HG03108 (cell line): ENCODE results near the gene FGD2.
"Not testable (repeated sequence)": the region's sequence is repeated elsewhere in the genome, so short reads cannot be mapped to it uniquely, and the experiment has no call there.

ENCODE experiments used
- ATAC-seq: cut with Tn5 transposase; IDR thresholded peaks from one replicate; pipeline ENCODE4 v1.9.1; 2021; ENCODE audit warnings: moderate library complexity; ENCODE audit not compliant: unreplicated experiment

The FGD2 gene

DNA sequence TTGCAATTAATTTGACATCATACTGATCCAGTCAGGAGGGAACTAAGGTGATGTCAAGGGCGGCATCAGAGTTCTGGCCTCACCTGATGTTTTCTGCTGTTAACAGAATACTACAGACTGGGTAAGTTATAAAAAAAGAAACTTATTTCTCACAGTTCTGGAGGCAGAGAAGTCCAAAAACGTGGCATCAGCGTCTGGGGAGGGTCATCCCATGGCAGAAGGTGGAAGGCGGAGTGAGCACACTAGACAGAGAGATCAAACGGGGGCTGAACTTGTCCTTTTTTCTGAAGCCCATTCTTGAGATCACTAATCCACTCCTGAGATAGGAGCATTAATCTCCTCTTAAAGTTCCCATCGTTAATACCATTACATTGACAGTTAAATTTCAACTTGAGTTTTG is 16.2 kb upstream of the FGD2 start:
- no peak for ATAC-seq

GRCh38 chr6:36990401-36990800 is 15.1 kb upstream of the FGD2 start:
- ATAC-seq, result not testable (repeated sequence)

GRCh38 chr6:36997811-36998722 is 7.4 kb upstream of the FGD2 start:
- ATAC-seq, result no peak

DNA sequence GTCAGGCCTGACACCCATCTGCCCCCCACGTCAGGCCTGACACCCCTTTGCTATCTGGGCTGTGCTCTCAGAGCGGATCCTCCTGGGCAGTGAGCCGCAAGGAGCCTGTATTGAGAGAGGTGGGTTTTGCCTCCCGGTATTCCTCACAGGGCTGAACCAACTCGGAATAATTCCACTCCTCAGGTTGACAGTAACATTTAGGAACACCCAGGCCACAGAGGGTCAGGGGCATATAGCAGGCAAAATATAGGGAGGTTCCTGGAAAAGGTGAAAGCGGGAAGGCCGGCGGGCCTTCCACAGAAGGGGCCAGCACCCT is 6.8 kb upstream of the FGD2 start:
- no peak for ATAC-seq

DNA sequence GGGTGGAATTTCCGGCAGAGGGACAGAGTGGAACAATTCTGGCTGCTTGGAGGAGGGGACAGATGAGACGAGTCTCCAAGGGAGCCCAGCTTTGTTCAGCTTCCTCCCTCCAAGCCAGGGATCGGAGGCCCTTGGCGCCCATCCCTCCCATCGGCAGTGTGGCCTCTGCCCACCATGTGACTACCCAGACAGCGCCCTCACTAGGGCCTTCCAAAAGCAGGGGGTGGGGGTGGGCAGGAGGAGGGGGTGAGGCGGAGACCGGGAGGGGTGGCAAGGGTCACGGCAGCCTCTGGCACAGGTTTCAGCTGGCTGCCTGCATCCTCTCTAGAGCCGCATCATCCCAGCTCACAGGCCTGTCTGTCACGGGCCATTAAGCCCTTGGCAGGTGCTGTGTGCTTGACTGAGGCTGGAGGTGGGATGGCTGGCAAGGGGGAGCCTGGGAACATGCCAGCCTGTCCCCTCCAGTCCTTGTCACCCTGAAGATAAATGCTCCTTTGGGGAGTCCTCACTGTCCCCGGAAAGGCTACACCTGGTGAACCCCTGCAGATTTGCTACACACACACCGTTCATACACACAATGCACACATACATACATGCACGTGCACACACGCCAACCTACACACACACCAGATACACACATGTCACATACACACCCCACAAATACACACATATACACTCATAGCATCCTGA is 6.2 kb upstream of the FGD2 start:
- no peak for ATAC-seq

- ATAC-seq, result no peak
Measured at GRCh38 chr6:36999751-37000125, 5.7 kb upstream of the FGD2 start.

DNA sequence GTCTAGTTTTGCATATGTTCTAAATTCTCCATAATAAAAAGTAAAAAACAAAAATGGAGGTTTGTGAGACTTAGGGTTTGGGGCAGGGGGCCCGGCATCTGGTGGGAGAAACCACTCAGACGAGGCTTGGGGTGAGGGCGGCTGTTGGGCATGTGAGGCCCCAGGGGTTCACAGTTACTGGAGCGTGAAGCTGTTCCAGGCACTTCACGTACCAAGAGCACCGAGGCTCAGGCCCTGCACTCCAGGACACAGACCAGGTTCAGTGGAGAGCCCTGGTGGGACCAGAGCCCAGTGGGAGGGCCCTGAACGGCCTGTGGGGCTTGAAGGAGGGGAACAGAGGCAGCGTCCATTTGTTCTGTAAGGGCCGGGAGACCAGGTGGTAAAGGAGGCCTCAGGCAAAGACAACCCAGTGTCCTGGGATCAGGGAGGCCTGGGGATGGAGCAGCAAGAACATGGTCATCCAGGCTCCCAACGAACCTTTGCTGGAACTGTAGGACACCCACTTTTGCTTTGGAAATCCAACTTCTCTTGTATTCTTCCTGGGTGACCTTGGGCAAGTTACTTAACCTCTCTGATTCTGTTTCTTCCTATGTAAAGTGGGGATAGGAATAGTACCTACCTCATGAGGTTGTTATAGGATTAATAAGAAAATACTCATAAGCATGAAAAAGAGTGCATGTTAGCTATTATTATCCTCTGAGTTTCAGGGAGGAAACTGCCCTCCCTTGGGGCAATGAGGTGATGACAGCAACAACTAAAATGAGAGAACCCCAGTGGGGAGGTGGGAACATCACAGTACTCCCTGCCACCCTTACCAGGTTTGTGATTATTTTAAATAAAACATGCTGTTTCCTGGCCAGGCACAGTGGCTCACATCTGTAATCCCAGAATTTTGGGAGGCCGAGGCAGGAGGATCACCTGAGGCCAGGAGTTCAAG is 1.1 kb upstream of the FGD2 start:
- peak; percentile 36 for ATAC-seq

DNA sequence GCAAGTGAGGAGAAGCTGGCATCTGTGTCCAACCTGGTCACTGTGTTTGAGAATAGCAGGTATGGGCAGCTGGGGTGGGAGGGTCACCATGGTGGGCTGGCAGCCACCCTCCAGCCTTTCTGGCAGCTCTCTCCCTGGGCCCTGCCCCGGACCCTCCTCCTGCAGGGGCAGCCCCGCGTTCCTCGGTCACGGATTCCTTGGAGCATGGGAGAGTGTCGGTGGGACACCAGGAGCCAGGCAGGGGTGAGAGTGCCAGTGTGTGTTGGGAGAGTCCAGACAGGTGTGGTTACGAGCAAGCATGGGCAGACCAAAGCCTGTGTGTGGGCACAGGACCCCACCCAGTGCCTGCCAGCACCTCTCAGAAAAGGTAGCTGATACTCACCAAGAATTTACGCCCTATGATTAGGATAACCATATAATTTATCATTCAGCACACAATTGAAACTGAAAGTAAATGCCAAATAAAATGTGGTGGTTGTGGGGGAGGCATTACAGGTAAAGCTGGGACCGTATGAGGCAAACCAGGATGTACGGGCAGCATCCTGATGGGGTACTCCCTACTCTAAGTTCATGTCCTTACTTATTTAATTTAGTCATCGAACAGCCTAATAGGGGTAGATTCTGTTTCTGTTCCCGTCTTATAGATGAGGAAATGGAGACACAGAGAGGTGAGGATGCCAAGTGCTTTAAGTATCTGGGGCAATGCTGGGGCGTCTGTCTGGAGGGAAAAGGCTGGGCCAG is 542 bp downstream of the FGD2 start:
- no peak for ATAC-seq

DNA sequence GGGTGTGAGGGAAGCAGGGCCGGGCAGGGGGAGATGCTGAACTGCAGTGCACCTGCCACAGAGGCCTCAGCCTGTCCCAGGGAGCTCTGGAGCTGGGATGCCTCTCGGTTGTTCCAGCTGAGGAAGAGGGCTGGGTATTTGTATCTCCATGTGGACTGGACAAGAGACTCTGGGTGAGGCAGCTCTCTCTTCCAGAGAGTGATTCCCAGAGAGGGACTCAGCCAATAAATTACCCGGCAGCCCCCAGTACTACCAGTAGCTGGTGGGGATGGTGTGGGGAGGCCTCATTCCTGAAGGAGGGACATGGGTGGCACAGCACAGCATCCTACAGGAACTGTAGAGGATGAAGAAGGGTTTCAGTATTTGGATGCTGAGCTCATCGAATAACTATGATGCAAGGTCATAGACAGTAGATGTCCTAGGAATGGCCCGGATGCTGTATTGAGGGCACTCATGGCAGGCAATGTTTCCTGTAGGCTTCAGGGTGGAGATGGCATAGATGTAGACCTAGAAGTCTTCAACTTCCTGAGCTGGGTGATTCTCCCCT is 1.4 kb downstream of the FGD2 start:
- no peak for ATAC-seq

DNA sequence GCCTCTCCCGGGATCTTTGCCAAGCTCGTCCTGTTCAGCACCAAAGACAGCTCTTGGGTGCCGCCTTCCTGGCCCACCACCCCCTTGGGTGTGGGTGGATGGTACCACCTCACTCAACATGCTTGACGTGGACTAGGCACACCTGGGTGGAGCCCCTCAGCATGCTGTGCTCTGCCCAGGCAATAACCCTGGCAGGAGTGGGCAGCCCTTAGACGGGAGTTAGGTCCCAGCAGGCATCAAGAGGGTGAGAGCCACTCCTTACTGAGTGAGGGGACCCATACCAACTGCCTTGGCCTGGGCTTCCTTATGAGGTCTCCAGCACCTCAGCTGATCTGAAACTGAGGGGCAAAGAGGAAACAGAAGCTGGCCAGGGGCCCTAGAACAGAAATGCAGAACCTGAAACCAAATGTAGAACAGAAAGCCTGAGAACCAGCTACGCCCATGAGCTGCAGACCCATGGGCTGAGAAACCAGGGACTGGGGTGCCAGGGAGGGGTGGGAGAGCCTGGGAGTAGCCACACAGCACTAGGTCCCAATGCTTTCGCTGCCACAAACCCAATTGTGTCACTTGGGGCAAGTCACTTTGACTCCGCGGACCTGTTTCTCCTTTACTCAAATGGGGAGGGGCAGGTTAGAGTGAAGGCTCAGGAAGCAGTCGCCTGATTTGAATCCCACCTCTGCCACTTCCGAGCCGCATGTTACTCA is 2.0 kb downstream of the FGD2 start:
- peak; percentile 30 for ATAC-seq

DNA sequence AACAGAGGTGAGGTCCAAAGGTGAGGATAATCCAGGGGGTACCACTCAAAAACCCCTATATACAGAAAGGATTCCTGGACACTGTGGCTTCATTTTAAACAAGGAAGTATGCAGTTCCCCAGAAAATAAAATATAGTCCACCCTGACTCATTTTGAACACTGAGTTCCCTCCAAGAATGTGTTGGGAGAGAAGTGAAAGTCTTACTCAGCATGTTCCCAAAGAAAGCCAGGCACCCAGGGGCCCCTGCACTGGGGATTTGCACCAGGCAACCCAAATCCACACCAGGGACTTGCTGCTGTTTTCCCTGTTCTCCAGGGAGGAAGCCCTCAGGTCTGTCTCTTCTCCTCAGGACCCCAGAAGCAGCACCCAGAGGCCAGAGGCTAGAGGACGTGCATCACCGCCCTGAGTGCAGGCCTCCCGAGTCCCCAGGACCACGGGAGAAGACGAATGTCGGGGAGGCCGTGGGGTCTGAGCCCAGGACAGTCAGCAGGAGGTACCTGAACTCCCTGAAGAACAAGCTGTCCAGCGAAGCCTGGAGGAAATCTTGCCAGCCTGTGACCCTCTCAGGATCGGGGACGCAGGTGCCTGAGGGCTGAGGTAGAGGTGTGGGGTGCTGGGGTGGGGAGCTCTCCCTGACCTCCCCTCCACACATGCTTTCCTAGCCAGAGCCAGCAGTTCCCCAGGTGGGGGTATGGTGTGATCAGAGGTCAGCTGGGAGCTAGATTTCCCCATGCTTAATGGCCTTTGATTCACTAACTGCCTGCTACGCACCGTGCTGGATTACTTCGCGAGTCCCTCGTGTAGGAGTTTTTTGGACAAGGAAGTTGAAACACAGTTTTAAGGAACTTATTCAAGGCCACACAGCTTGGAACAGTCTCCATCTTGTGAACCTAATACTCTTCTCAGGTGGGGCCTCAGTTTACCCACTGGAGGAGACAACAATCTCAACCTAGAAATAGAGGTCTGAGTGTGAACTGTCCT is 3.3 kb downstream of the FGD2 start:
- ATAC-seq, result no peak

DNA sequence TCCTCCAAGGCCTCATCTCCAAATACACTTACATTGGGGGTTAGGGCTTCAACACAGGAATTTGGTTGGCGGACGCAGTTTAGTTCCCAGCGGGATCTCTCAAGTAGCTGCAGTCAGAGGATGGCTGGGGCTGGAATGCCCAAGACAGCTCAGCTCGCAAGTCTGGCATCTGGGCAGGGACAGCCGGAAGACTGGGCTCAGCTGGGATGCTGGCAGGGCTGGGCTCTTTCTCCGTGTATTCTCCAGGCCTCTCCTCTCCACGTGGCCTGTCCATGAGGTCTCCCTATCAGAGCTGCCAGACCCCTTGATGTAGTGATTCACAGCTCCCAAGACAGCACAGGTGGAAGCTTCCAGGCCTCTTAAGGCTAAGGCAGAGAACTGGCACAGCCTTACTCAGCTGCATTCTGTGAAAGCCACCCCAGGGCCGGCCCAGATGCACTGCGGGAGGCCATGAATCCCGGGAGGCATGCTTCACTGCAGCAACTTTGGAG is 5.0 kb downstream of the FGD2 start:
- ATAC-seq, result no peak

DNA sequence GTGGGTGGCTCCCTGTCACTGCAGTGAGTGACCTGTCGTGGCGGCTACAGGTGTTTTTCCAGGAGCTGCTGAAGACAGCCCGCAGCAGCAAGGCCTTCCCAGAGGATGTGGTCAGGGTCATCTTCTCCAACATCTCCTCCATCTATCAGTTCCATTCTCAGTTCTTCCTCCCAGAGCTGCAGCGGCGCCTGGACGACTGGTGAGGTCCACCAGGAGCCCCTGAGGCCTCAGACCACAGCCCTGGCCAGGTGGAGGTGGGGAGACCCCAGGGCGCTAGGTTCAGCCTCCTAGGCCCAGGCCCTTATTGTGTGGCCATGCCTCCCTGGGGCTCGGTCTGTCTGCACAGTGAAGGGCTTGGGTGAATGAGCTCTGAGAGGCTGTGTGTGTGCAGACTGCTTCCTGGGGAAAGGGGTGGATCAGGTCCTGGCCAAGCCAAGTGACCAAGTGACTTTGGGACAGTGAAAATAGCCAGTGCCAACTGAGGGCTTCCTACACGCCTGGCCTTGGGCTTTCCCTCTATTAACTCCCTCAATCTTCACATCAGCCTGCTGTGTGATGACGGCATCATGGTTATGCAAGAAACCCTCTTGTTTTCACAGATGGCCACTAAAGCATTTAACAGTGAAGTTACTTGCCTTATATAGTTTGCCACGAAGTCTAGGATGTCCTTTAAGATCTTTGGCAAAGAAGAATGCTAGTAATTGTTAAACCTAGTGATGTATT is 6.4 kb downstream of the FGD2 start:
- no peak for ATAC-seq

GRCh38 chr6:37013516-37014491 is 8.3 kb downstream of the FGD2 start:
- no peak for ATAC-seq

- ATAC-seq, result no peak
Measured at GRCh38 chr6:37014667-37015066, 9.2 kb downstream of the FGD2 start.

DNA sequence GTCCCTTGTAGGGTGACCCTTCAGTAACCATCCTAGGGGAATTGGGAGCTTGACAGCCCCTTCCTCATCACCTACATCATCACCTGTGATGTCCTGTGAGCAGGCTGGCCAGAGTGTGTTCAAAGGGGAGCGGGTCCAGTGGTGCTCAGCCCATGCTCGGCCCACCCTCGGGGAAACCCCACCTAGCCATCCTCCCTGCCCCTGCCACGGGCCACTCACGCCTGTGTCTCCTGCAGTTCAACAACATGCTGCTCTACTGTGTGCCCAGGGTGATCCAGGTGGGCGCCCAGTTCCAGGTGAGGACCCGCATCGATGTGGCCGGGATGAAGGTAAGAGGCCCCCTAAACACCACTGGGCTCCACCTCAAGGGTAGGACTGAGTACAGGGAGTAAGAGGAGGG is 10.1 kb downstream of the FGD2 start:
- ATAC-seq, result no peak

DNA sequence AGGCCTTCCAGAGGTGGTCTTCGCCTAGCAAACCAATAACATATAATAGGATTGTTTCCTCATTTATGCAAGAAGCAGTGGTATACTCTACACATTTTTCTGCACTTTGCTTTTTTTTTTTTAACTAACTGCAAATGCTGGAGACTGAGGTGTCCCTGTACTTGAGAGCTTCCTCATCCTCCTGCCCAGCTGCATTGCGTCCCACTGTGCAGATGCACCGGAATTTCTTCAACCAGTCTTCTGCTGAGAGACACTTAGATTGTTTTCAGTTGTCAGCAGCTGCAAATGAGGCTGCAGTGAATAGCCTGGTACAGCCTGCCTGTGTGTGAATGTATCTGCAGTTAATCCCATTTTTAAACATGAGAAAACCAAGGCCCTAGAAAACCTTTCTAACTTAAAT is 11.5 kb downstream of the FGD2 start:
- ATAC-seq, result no peak
